Measurements from ENCODE around the gene BTBD1.

DNA sequence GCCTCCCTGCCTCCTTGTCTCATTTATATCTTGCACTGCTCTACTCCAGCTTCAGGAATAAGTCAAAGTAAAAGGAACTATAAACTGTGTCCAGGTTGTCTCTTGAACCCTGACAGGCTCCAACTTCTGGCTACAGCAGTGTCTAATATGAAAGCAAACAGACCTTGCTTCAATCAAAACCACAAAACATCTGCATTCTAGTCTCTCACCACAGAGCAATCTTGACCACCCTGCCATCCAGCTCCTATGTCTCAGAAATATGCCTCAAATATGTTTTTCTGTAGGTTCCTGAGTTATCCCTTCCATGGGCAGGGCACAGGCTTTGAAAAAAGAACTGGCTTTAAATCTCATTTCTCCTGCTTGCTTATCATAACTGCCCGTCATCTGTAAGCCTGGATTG lies 94.1 kb downstream of the BTBD1 start:
- TF ChIP-seq, protein P1, sequence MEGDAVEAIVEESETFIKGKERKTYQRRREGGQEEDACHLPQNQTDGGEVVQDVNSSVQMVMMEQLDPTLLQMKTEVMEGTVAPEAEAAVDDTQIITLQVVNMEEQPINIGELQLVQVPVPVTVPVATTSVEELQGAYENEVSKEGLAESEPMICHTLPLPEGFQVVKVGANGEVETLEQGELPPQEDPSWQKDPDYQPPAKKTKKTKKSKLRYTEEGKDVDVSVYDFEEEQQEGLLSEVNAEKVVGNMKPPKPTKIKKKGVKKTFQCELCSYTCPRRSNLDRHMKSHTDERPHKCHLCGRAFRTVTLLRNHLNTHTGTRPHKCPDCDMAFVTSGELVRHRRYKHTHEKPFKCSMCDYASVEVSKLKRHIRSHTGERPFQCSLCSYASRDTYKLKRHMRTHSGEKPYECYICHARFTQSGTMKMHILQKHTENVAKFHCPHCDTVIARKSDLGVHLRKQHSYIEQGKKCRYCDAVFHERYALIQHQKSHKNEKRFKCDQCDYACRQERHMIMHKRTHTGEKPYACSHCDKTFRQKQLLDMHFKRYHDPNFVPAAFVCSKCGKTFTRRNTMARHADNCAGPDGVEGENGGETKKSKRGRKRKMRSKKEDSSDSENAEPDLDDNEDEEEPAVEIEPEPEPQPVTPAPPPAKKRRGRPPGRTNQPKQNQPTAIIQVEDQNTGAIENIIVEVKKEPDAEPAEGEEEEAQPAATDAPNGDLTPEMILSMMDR (conservative IDR thresholded peaks at IDR 0.05; ENCODE audit: low read depth, low read length): no peak
- no peak for TF ChIP-seq EZH2 (IDR thresholded peaks at IDR 0.05; ENCODE audit: borderline replicate concordance, low read depth, low read length, poor library complexity, severe bottlenecking)

All from A673 (cell line).